ENCODE results near the gene MPPE1. TPM values are rescaled to one million over a fixed set of nuclear protein-coding genes. Genes with fewer than 3 reads are reported as not detected.

MPPE1 gene
- total and polyA plus RNA-seq, 2 donors from 2014 or later: 48.1 to 71.8 TPM

DNA sequence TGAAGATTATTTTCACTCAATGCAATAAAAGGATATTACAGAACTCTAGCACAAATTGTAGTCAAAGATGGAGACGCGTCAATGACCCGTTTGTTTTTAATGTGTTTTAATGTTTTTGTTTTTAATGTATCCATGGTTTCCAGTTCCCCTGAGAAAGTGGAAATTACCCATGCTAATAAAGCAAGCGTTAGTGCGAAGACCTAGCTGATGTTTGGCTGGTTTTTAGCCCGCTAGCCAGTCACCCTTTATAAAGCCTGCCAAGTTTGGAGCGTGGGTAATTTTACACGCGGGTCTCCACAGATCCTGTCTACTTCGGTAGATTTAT lies 57.3 kb downstream of the MPPE1 start:
- H3K9me3 ChIP-seq (ENCODE audit: control insufficient read depth in 2 of 3, insufficient read depth in 1 of 3, low read length in 3 of 3): no peaks in the 10 kb centered on the region
- H3K4me3 ChIP-seq (ENCODE audit: low read length in 3 of 3): peak overlapping the region; percentile 90 to 100 (median 100)
- FAIRE-seq (no peak), DNase-seq (peak in 1 of 5 donors; percentile 75)
- H3K27me3 ChIP-seq (ENCODE audit: control insufficient read depth, insufficient read depth, low read length): no peaks in the 10 kb centered on the region
- H3K36me3 ChIP-seq (ENCODE audit: control insufficient read depth in 2 of 3, insufficient read depth in 3 of 3, low read length in 3 of 3): no peaks in the 10 kb centered on the region
- peak overlapping the region; percentile 41 to 98 (median 68) for H3K9ac ChIP-seq (ENCODE audit: low read length in 3 of 3)
- peaks cover 5 to 8% (median 5%) of the 10 kb centered on the region in 3 donors for H3K4me1 ChIP-seq (ENCODE audit: control insufficient read depth in 2 of 3, insufficient read depth in 2 of 3, low read depth in 1 of 3, low read length in 3 of 3)
- H3K27ac ChIP-seq (ENCODE audit: low read depth in 2 of 2, low read length in 2 of 2): peak overlapping the region; percentile 90
- TF ChIP-seq, protein P1, sequence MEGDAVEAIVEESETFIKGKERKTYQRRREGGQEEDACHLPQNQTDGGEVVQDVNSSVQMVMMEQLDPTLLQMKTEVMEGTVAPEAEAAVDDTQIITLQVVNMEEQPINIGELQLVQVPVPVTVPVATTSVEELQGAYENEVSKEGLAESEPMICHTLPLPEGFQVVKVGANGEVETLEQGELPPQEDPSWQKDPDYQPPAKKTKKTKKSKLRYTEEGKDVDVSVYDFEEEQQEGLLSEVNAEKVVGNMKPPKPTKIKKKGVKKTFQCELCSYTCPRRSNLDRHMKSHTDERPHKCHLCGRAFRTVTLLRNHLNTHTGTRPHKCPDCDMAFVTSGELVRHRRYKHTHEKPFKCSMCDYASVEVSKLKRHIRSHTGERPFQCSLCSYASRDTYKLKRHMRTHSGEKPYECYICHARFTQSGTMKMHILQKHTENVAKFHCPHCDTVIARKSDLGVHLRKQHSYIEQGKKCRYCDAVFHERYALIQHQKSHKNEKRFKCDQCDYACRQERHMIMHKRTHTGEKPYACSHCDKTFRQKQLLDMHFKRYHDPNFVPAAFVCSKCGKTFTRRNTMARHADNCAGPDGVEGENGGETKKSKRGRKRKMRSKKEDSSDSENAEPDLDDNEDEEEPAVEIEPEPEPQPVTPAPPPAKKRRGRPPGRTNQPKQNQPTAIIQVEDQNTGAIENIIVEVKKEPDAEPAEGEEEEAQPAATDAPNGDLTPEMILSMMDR (IDR thresholded peaks at IDR 0.05; ENCODE audit: borderline replicate concordance, extremely low read depth, insufficient read depth): no peak
- intact Hi-C loops (cut with DNase I): no loop called here

DNA sequence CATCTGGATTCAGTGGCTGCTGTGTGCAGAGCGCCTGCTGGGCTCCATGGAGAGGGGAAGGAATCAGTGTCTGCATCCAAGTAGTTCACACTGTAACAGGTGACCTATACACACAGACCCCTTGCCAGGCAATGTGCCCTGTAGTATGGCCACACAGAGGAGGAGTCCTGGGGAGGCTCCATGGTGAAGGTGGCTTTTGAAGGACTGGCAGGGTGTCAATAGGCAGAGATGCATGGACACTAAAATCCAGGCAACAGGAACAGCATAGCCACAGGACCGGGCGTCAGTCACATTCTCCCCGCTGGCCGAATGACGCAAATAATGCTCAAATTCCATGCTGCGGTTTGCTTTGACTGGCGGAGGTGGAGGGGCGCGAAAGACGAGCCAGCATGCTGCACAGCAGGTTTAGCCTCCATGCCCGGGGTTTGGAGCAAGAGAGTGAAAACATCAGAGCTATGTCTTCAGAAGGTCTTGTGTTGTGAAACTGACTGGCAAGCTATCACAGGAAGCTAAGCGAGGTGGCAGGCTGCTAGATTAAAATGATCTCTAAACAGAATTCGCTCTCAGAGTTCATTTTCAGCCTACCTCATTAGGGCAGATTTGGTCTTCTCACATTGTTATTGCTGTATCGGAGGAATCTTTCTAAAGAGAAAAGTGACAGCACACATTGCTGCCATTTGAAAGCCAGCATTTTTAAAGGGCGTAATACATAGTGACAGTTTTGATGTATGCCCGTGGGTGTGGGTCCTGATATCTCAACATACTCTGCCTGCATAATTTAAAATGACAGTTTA lies 58.1 kb downstream of the MPPE1 start:
- H3K9ac ChIP-seq (ENCODE audit: low read length in 3 of 3): peak overlapping the region; percentile 35 to 98 (median 68)
- no peak for FAIRE-seq
- H3K36me3 ChIP-seq (ENCODE audit: control insufficient read depth in 2 of 3, insufficient read depth in 3 of 3, low read length in 3 of 3): no peaks in the 10 kb centered on the region
- no peaks in the 10 kb centered on the region for H3K27me3 ChIP-seq (ENCODE audit: control insufficient read depth, insufficient read depth, low read length)
- H3K4me3 ChIP-seq (ENCODE audit: low read length in 3 of 3): peak overlapping the region; percentile 90 to 100 (median 100)
- intact Hi-C loops (cut with DNase I): no loop called here
- peak; percentile 65 to 82 (median 80) for DNase-seq
- H3K4me1 ChIP-seq (ENCODE audit: control insufficient read depth in 2 of 3, insufficient read depth in 2 of 3, low read depth in 1 of 3, low read length in 3 of 3): peaks cover 5 to 8% (median 5%) of the 10 kb centered on the region in 3 donors
- H3K9me3 ChIP-seq (ENCODE audit: control insufficient read depth in 2 of 3, insufficient read depth in 1 of 3, low read length in 3 of 3): no peaks in the 10 kb centered on the region
- H3K27ac ChIP-seq (ENCODE audit: low read depth in 2 of 2, low read length in 2 of 2): peak overlapping the region; percentile 61 to 90
- TF ChIP-seq, protein P1 (IDR thresholded peaks at IDR 0.05; ENCODE audit: borderline replicate concordance, extremely low read depth, insufficient read depth): no peak

DNA sequence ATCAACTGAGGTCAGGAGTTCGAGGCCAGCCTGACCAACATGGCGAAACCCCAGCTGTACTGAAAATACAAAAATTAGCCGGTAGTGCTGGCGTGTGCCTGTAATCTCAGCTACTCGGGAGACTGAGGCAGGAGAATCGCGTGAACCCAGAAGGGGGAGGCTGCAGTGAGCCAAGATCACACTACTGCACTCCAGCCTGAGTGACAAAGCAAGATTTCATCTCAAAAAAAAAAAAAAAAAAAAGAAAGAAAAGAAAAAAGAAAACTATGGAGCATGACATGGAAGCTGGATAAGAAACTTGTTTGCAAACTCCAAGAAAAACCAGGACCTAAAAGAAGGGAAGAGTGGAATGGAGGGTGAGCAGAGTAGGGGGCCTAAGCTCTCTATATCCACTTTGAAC lies 58.8 kb downstream of the MPPE1 start:
- Histone ChIP-seq H3K9me3 (ENCODE audit: control insufficient read depth in 2 of 3, insufficient read depth in 1 of 3, low read length in 3 of 3) (no peaks in the 10 kb centered on the region), H3K9ac (ENCODE audit: low read length in 3 of 3) (no peak overlapping the region), H3K27me3 (ENCODE audit: control insufficient read depth, insufficient read depth, low read length) (no peaks in the 10 kb centered on the region), H3K4me1 (ENCODE audit: control insufficient read depth in 2 of 3, insufficient read depth in 2 of 3, low read depth in 1 of 3, low read length in 3 of 3) (peaks cover 5 to 8% (median 5%) of the 10 kb centered on the region in 3 donors), H3K27ac (ENCODE audit: low read depth in 2 of 2, low read length in 2 of 2) (no peak overlapping the region), H3K36me3 (ENCODE audit: control insufficient read depth in 2 of 3, insufficient read depth in 3 of 3, low read length in 3 of 3) (no peaks in the 10 kb centered on the region), H3K4me3 (ENCODE audit: low read length in 3 of 3) (no peak overlapping the region)
- TF ChIP-seq, protein P1 (IDR thresholded peaks at IDR 0.05; ENCODE audit: borderline replicate concordance, extremely low read depth, insufficient read depth): no peak
- DNase-seq (no peak), FAIRE-seq (no peak)
- intact Hi-C loops (cut with DNase I): no loop called here
